Pons (tissue), 1 donor: ENCODE results near the gene KCNIP1.

Source experiments
- DNase-seq: peaks from one replicate; pipeline ENCODE4 v3.0.0-alpha.2; 2016; ENCODE audit warnings: low spot score

KCNIP1 gene

GRCh38 chr5:170503990-170504596 is at the start of gene KCNIP1:
Gene KCNIP1 (plus strand): TSS chr5:170504020.
- no peak for DNase-seq

- DNase-seq = no peak
These were observed 40.4 kb upstream of the KCNIP1 start for GRCh38 chr5:170463426-170463825.

GRCh38 chr5:170464280-170465127 is 39.3 kb upstream of the KCNIP1 start:
- DNase-seq = no peak

- DNase-seq = no peak
These were observed 37.3 kb upstream of the KCNIP1 start for GRCh38 chr5:170466553-170466952.

- DNase-seq = no peak
These were observed 36.7 kb upstream of the KCNIP1 start for GRCh38 chr5:170466988-170467707.

- no peak for DNase-seq
These were observed 35.1 kb upstream of the KCNIP1 start for GRCh38 chr5:170468633-170469285.

- DNase-seq = no peak
These were observed 34.4 kb upstream of the KCNIP1 start for GRCh38 chr5:170469414-170469813.

GRCh38 chr5:170470275-170470674 is 33.5 kb upstream of the KCNIP1 start:
- no peak for DNase-seq

- no peak for DNase-seq
These were observed 32.9 kb upstream of the KCNIP1 start for GRCh38 chr5:170470808-170471404.

- peak; percentile 27 for DNase-seq
These were observed 32.2 kb upstream of the KCNIP1 start for GRCh38 chr5:170471551-170472178.

- no peak for DNase-seq
These were observed 30.2 kb upstream of the KCNIP1 start for GRCh38 chr5:170473642-170474041.

GRCh38 chr5:170474489-170475274 is 29.1 kb upstream of the KCNIP1 start:
- no peak for DNase-seq

- peak; percentile 70 for DNase-seq
These were observed 28.4 kb upstream of the KCNIP1 start for GRCh38 chr5:170475294-170476000.

GRCh38 chr5:170476704-170477103 is 27.1 kb upstream of the KCNIP1 start:
- DNase-seq = no peak

- no peak for DNase-seq
These were observed 25.9 kb upstream of the KCNIP1 start for GRCh38 chr5:170477906-170478305.

GRCh38 chr5:170478306-170478705 is 25.5 kb upstream of the KCNIP1 start:
- no peak for DNase-seq

- no peak for DNase-seq
These were observed 24.3 kb upstream of the KCNIP1 start for GRCh38 chr5:170479484-170479883.

- no peak for DNase-seq
These were observed 23.6 kb upstream of the KCNIP1 start for GRCh38 chr5:170480260-170480659.

GRCh38 chr5:170481849-170482248 is 22.0 kb upstream of the KCNIP1 start:
- no peak for DNase-seq

- no peak for DNase-seq
These were observed 21.3 kb upstream of the KCNIP1 start for GRCh38 chr5:170482511-170482910.
